Endodermal cell (in vitro differentiated cells): ENCODE data around the gene CREB3. TPM values are rescaled to one million over a fixed set of nuclear protein-coding genes. Genes with fewer than 3 reads are reported as not detected.

Experiments used
- DNase-seq: peaks from one replicate; pipeline ENCODE4 v3.0.0-alpha.2; 2017
- H3K27ac ChIP-seq: 2 replicates; pipeline ENCODE4 v1.5.1; 2013; ENCODE audit warnings: mild to moderate bottlenecking, low read depth, low read length, moderate library complexity
- H3K27me3 ChIP-seq: 2 replicates; pipeline ENCODE4 v1.6.1; 2013; ENCODE audit warnings: mild to moderate bottlenecking, low read length, moderate library complexity; ENCODE audit not compliant: insufficient read depth, control insufficient read depth, poor library complexity, severe bottlenecking
- H3K36me3 ChIP-seq: 2 replicates; pipeline ENCODE4 v1.7.0; 2013; ENCODE audit warnings: mild to moderate bottlenecking, low read length, moderate library complexity; ENCODE audit not compliant: control insufficient read depth, insufficient read depth
- H3K4me1 ChIP-seq: one replicate; pipeline ENCODE4 v1.7.0; 2013; ENCODE audit warnings: low read length; ENCODE audit not compliant: control insufficient read depth, insufficient read depth
- H3K4me3 ChIP-seq: 2 replicates; pipeline ENCODE4 v1.5.1; 2013; ENCODE audit warnings: mild to moderate bottlenecking, low read length, moderate library complexity
- H3K9ac ChIP-seq: 2 replicates; pipeline ENCODE4 v1.6.1; 2013; ENCODE audit warnings: mild to moderate bottlenecking, low read length, moderate library complexity; ENCODE audit not compliant: poor library complexity, severe bottlenecking; ENCODE audit errors: extremely low read depth
- H3K9me3 ChIP-seq: 2 replicates; pipeline ENCODE4 v1.6.1; 2013; ENCODE audit warnings: mild to moderate bottlenecking, low read length, moderate library complexity; ENCODE audit not compliant: control insufficient read depth
- H3K27ac Mint-ChIP-seq: 2 replicates; pipeline ENCODE4 v1.8.0; 2020; ENCODE audit warnings: mixed read lengths
- H3K27me3 Mint-ChIP-seq: 2 replicates; pipeline ENCODE4 v1.8.0; 2021; ENCODE audit warnings: mild to moderate bottlenecking, mixed read lengths; ENCODE audit not compliant: insufficient read depth
- H3K36me3 Mint-ChIP-seq: 2 replicates; pipeline ENCODE4 v1.8.0; 2020; ENCODE audit warnings: low read depth, mixed read lengths
- H3K4me1 Mint-ChIP-seq: 2 replicates; pipeline ENCODE4 v1.8.0; 2020; ENCODE audit warnings: mixed read lengths
- H3K4me3 Mint-ChIP-seq: 2 replicates; pipeline ENCODE4 v1.8.0; 2020; ENCODE audit warnings: mild to moderate bottlenecking, moderate library complexity, mixed read lengths
- H3K9me3 Mint-ChIP-seq: 2 replicates; pipeline ENCODE4 v1.8.0; 2020; ENCODE audit warnings: mild to moderate bottlenecking, mixed read lengths
- WGBS, 2 experiments: methylation state at CpG; one replicate each; pipeline versions ENCODE4 v1.1.5 to v1.1.7; 2013; ENCODE audit warnings: missing lambda C conversion rate in 2 of 2, mixed read lengths in 1 of 2; ENCODE audit not compliant: insufficient coverage in 1 of 2, insufficient read length in 1 of 2; 5-methylcytosine and 5-hydroxymethylcytosine counted together
- total RNA-seq, 2 donors: library from RNA; stranded (reverse); fragmentation: NEBNext Ultra II Directional in 1 of 2; extraction: Animal tissue kit (Norgen Biotek cat#: 25700) in 1 of 2; gene quantifications; 2 replicates in 1 of 2; 3 replicates in 1 of 2; pipeline ENCODE4 v1.2.1, GENCODE V29; 2021
- TF ChIP-seq, protein P1 (sequence below): fragments of 200-600 bp; sonication (generic); conservative IDR thresholded peaks from 2 replicates; pipeline ENCODE4 v1.5.0; 2021; ENCODE audit warnings: antibody characterized with exemption, mild to moderate bottlenecking

The CREB3 gene
- total RNA-seq, 2 donors from 2014 or later = 28.1 to 33.6 TPM

DNA sequence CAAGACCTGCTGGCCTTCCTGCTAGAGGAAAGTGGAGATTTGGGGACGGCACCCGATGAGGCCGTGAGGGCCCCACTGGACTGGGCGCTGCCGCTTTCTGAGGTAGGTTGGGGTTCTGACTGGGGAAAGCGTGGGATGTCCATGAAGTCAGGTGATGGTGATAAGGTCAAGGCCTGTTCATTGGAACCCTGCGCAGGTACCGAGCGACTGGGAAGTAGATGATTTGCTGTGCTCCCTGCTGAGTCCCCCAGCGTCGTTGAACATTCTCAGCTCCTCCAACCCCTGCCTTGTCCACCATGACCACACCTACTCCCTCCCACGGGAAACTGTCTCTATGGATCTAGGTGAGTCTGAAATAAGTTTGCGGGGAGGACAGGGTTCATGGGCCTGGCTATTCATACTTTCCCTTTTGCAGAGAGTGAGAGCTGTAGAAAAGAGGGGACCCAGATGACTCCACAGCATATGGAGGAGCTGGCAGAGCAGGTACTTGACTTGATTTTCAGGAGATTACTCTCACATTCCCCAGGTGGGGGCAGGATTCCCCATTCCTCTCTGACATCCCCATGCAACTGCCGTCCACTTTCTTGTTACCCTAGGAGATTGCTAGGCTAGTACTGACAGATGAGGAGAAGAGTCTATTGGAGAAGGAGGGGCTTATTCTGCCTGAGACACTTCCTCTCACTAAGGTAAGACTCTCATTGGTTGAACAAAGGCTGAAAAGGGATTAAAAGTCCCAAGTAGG is 505 bp downstream of the CREB3 start:
- H3K4me1 Mint-ChIP-seq = peaks cover 14% of the 10 kb centered on the region
- no peaks in the 10 kb centered on the region for H3K27me3 ChIP-seq
- H3K27ac ChIP-seq = peak overlapping the region; percentile 83
- H3K36me3 Mint-ChIP-seq = peaks cover 25% of the 10 kb centered on the region
- peak overlapping the region; percentile 82 for H3K9ac ChIP-seq
- WGBS, 2 experiments = 2 to 4% methylated on average over 5 to 14 of the region's 14 CpGs
- no peaks in the 10 kb centered on the region for H3K9me3 ChIP-seq
- no peak overlapping the region for H3K4me3 Mint-ChIP-seq
- peak overlapping the region; percentile 97 for H3K27ac Mint-ChIP-seq
- H3K4me3 ChIP-seq = peak overlapping the region; percentile 97
- H3K27me3 Mint-ChIP-seq = no peaks in the 10 kb centered on the region
- peaks cover 40% of the 10 kb centered on the region for H3K36me3 ChIP-seq
- peak; percentile 88 for DNase-seq
- TF ChIP-seq, protein P1, sequence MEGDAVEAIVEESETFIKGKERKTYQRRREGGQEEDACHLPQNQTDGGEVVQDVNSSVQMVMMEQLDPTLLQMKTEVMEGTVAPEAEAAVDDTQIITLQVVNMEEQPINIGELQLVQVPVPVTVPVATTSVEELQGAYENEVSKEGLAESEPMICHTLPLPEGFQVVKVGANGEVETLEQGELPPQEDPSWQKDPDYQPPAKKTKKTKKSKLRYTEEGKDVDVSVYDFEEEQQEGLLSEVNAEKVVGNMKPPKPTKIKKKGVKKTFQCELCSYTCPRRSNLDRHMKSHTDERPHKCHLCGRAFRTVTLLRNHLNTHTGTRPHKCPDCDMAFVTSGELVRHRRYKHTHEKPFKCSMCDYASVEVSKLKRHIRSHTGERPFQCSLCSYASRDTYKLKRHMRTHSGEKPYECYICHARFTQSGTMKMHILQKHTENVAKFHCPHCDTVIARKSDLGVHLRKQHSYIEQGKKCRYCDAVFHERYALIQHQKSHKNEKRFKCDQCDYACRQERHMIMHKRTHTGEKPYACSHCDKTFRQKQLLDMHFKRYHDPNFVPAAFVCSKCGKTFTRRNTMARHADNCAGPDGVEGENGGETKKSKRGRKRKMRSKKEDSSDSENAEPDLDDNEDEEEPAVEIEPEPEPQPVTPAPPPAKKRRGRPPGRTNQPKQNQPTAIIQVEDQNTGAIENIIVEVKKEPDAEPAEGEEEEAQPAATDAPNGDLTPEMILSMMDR = no peak
- no peaks in the 10 kb centered on the region for H3K9me3 Mint-ChIP-seq
- peaks cover 8% of the 10 kb centered on the region for H3K4me1 ChIP-seq

DNA sequence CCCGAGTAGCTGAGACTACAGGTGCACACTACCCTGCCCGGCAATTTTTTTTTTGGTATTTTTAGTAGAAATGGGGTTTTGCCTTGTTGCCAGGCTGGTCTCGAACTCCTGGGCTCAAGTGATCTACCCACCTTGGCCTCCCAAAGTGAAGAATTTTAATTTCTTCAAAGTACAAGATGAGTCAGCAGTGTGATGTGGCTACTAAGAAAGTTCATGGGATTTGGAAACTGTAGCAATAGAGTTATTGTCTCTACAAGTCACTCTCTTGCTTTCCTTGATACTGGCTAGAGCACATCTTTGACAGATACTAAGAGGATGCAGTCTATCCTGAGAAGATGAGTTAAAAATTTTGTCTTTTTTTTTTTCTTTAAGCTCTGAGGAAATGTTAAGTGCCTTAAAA is 1.6 kb downstream of the CREB3 start:
- Mint-ChIP-seq H3K27ac (no peak overlapping the region), H3K4me3 (no peak overlapping the region)

DNA sequence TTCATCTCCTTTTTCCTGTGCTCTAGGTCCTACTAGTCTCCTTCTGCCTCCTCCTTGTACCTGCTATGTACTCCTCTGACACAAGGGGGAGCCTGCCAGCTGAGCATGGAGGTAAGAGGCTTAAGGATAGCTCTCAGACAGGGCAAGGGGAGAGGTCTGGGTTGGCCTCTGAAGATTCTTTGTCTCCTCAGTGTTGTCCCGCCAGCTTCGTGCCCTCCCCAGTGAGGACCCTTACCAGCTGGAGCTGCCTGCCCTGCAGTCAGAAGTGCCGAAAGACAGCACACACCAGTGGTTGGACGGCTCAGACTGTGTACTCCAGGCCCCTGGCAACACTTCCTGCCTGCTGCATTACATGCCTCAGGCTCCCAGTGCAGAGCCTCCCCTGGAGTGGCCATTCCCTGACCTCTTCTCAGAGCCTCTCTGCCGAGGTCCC is 3.8 kb downstream of the CREB3 start:
- TF ChIP-seq, protein P1 = peak; percentile 89
- 47 to 72% methylated on average over 3 to 5 of the region's 5 CpGs for WGBS, 2 experiments
- Histone ChIP-seq H3K27me3 (no peaks in the 10 kb centered on the region), H3K27ac (peak overlapping the region; percentile 65), H3K9ac (no peak overlapping the region), H3K36me3 (peaks cover 70% of the 10 kb centered on the region), H3K9me3 (no peaks in the 10 kb centered on the region), H3K4me3 (no peak overlapping the region), H3K4me1 (peaks cover 3% of the 10 kb centered on the region)
- Mint-ChIP-seq H3K4me3 (no peak overlapping the region), H3K4me1 (peaks cover 11% of the 10 kb centered on the region), H3K36me3 (peaks cover 54% of the 10 kb centered on the region), H3K27ac (peak overlapping the region; percentile 89), H3K9me3 (no peaks in the 10 kb centered on the region), H3K27me3 (no peaks in the 10 kb centered on the region)
- DNase-seq = peak; percentile 92

More for the DNA sequence above, 1.6 kb downstream of the CREB3 start:
- Histone ChIP-seq H3K4me1 (peaks cover 6% of the 10 kb centered on the region), H3K9me3 (no peaks in the 10 kb centered on the region), H3K27ac (no peak overlapping the region), H3K27me3 (no peaks in the 10 kb centered on the region), H3K36me3 (peaks cover 51% of the 10 kb centered on the region), H3K9ac (no peak overlapping the region), H3K4me3 (no peak overlapping the region)
- DNase-seq = no peak
- H3K27me3 Mint-ChIP-seq = no peaks in the 10 kb centered on the region
- H3K36me3 Mint-ChIP-seq = peaks cover 36% of the 10 kb centered on the region
- 80 to 91% methylated on average over 1 to 3 of the region's 3 CpGs for WGBS, 2 experiments
- TF ChIP-seq, protein P1 = no peak
- peaks cover 14% of the 10 kb centered on the region for H3K4me1 Mint-ChIP-seq
- no peaks in the 10 kb centered on the region for H3K9me3 Mint-ChIP-seq
